GM23248 (cell line): ENCODE measurements around the gene RBMX2. TPM values are rescaled to one million over a fixed set of nuclear protein-coding genes. Genes with fewer than 3 reads are reported as not detected.
"Not testable (repeated sequence)": the region's sequence is repeated elsewhere in the genome, so short reads cannot be mapped to it uniquely, and the experiment has no call there.

Source experiments
- DNase-seq: peaks from one replicate; pipeline ENCODE4 v3.0.0-alpha.2; 2015
- H2AFZ ChIP-seq: fragments of 200-600 bp; sonication (generic); 2 replicates; pipeline ENCODE4 v1.6.1; 2016; ENCODE audit warnings: antibody characterized with exemption
- H3F3A ChIP-seq: fragments of 200-600 bp; sonication (generic); 2 replicates; pipeline ENCODE4 v1.6.1; 2016; ENCODE audit warnings: mild to moderate bottlenecking, antibody characterized with exemption, mixed run types; ENCODE audit not compliant: insufficient read depth
- H3K27ac ChIP-seq: fragments of 200-600 bp; sonication (generic); 2 replicates; pipeline ENCODE4 v1.5.1; 2016; ENCODE audit warnings: mild to moderate bottlenecking
- H3K27me3 ChIP-seq: fragments of 200-600 bp; sonication (generic); replicated peaks from 2 replicates; pipeline ENCODE4 v1.6.1; 2016; ENCODE audit warnings: mild to moderate bottlenecking; ENCODE audit not compliant: insufficient read depth
- H3K36me3 ChIP-seq: fragments of 200-600 bp; sonication (generic); 2 replicates; pipeline ENCODE4 v1.6.1; 2016; ENCODE audit warnings: low read depth, mild to moderate bottlenecking
- H3K4me1 ChIP-seq: fragments of 200-600 bp; sonication (generic); 2 replicates; pipeline ENCODE4 v1.6.1; 2016; ENCODE audit warnings: mild to moderate bottlenecking; ENCODE audit not compliant: insufficient read depth
- H3K4me2 ChIP-seq: fragments of 200-600 bp; sonication (generic); one replicate; pipeline ENCODE4 v1.6.1; 2016; ENCODE audit warnings: mild to moderate bottlenecking; ENCODE audit not compliant: unreplicated experiment
- H3K4me3 ChIP-seq: fragments of 200-600 bp; sonication (generic); 2 replicates; pipeline ENCODE4 v1.5.1; 2016; ENCODE audit warnings: mild to moderate bottlenecking
- H3K79me2 ChIP-seq: fragments of 200-600 bp; sonication (generic); 2 replicates; pipeline ENCODE4 v1.6.1; 2016; ENCODE audit warnings: mild to moderate bottlenecking; ENCODE audit not compliant: insufficient read depth
- H3K9ac ChIP-seq: fragments of 200-600 bp; sonication (generic); 2 replicates; pipeline ENCODE4 v1.6.1; 2016; ENCODE audit warnings: mild to moderate bottlenecking
- H3K9me2 ChIP-seq: fragments of 200-600 bp; sonication (generic); 2 replicates; pipeline ENCODE4 v1.6.1; 2016; ENCODE audit warnings: mixed run types, mild to moderate bottlenecking, moderate library complexity; ENCODE audit not compliant: insufficient read depth
- H3K9me3 ChIP-seq: fragments of 200-600 bp; sonication (generic); one replicate; pipeline ENCODE4 v1.6.1; 2017; ENCODE audit warnings: low read depth
- H4K20me1 ChIP-seq: fragments of 200-600 bp; sonication (generic); 2 replicates; pipeline ENCODE4 v1.6.0; 2016; ENCODE audit not compliant: insufficient read depth
- EZH2 ChIP-seq: fragments of 200-600 bp; sonication (generic); IDR thresholded peaks from 2 replicates; pipeline ENCODE4 v1.6.1; 2018; ENCODE audit warnings: antibody characterized with exemption, mild to moderate bottlenecking; ENCODE audit not compliant: insufficient read depth, poor library complexity, severe bottlenecking
- EZH2phosphoT487 ChIP-seq: fragments of 200-600 bp; sonication (generic); IDR thresholded peaks from 2 replicates; pipeline ENCODE4 v1.6.1; 2018; ENCODE audit warnings: antibody characterized with exemption, moderate library complexity, mild to moderate bottlenecking, low read depth; ENCODE audit not compliant: insufficient read depth
- WGBS, 2 experiments: methylation state at CpG; one replicate each; pipeline ENCODE4 v1.1.6; 2015 to 2017; ENCODE audit warnings: low lambda C conversion rate in 2 of 2, low coverage in 1 of 2; ENCODE audit errors: missing lambda C conversion rate in 2 of 2; 5-methylcytosine and 5-hydroxymethylcytosine counted together
- in situ Hi-C: fragments of 300-500 bp; cut with MboI; formaldehyde crosslinking; loops from 2 replicates; pipeline ENCODE4 v1.15.0; 2020
- polyA plus RNA-seq: library from polyadenylated mRNA; unstranded; fragments of >200 nt; fragmentation: Nextera tagmentation; extraction: Ambion mirVana; gene quantifications from 2 replicates; pipeline ENCODE4 v1.2.1, GENCODE V29; 2016
- total RNA-seq: library from RNA; depleted of rRNA; stranded (reverse); fragments of >200 nt; shearing (Covaris generic); gene quantifications from 2 replicates; pipeline ENCODE4 v1.2.3, GENCODE V29; 2014

Gene RBMX2
- total and polyA plus RNA-seq, 2 experiments from 2014 or later, result 17.0 to 17.6 TPM

DNA sequence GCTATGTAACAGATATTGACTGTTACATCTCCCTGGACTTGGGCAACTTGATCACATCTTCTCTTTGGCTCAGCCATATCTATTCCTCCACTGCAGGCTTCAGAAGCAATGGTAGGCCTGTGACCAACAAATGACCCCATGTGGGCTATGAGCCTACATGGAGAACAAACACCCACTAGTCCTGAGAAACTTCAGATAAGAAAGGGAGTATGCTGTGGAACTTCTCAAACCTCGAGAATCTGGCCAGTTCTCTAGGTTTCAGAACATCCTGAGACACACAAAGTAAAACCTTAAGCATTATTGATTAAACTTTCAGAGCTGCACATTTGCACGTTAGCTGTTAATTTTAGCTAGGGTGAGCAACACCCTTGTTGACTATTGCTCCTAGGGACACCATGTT is 16.3 kb downstream of the RBMX2 start:
- Histone ChIP-seq H4K20me1 (no peaks in the 10 kb centered on the region), H3K27ac (no peak overlapping the region), H3K4me1 (no peaks in the 10 kb centered on the region), H3K9ac (no peak overlapping the region), H3K9me2 (no peaks in the 10 kb centered on the region), H3K4me2 (no peak overlapping the region), H3K27me3 (no peaks in the 10 kb centered on the region), H3F3A (no peaks in the 10 kb centered on the region), H3K79me2 (no peaks in the 10 kb centered on the region), H3K4me3 (no peak overlapping the region), H3K36me3 (no peaks in the 10 kb centered on the region), H2AFZ (no peak overlapping the region), H3K9me3 (no peaks in the 10 kb centered on the region)
- TF ChIP-seq EZH2phosphoT487, result no peak
- no peak for TF ChIP-seq EZH2
- in situ Hi-C loops, result no loop called here
- no peak for DNase-seq
- 75 to 88% methylated on average over 2 of the region's 2 CpGs for WGBS, 2 experiments

DNA sequence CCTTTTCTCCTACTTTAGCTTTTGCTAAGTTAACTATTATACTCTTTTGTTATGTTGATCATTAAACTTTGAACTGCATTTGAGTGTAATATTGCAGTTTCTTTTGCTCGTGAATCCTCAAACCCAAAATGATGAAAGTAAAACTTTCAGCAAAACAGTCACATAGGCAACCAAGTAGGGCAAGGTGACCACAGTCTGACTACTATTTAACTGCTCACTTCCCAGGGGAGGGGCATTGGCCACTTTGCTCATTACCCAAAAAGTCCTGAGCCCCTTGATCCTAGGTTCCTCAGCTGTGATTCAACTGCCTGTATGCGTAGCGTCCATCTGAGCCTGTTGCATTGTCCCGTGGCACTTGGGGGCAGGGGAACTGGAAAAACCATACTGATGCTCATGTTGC is 17.0 kb downstream of the RBMX2 start:
- 61 to 65% methylated on average over 4 of the region's 4 CpGs for WGBS, 2 experiments
- Histone ChIP-seq H3K79me2 (no peaks in the 10 kb centered on the region), H3K9me3 (no peaks in the 10 kb centered on the region), H3K4me1 (no peaks in the 10 kb centered on the region), H4K20me1 (no peaks in the 10 kb centered on the region), H2AFZ (no peak overlapping the region), H3K27ac (no peak overlapping the region), H3K4me3 (no peak overlapping the region), H3K9ac (no peak overlapping the region), H3F3A (no peaks in the 10 kb centered on the region), H3K27me3 (no peaks in the 10 kb centered on the region), H3K36me3 (no peaks in the 10 kb centered on the region), H3K9me2 (no peaks in the 10 kb centered on the region), H3K4me2 (no peak overlapping the region)
- no peak for TF ChIP-seq EZH2
- TF ChIP-seq EZH2phosphoT487, result no peak
- in situ Hi-C loops, result no loop called here
- DNase-seq, result no peak

DNA sequence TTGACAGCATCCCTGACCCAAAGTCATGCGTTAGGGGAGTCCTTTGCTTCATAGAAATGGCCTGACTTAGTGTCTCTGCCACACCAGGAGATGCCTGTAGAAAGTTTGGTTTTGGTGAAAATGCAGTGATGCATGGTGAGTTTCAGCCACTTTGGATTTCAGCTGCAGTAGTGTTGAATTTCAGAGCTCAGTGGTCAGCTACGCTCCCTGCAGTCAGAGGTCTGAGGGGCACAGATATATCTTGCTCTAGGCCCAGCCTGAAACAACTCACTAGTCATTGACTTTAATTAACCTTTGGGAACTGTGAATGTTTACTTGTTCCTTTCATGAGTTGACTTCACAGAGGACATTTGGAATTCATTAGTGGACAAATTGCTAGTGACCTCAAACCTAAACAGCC is 17.5 kb downstream of the RBMX2 start:
- H3K4me1 ChIP-seq, result no peaks in the 10 kb centered on the region
- no peaks in the 10 kb centered on the region for H3K27me3 ChIP-seq
- no peak overlapping the region for H3K9ac ChIP-seq
- H3K79me2 ChIP-seq, result no peaks in the 10 kb centered on the region
- no peaks in the 10 kb centered on the region for H3K36me3 ChIP-seq
- H3K4me2 ChIP-seq, result no peak overlapping the region
- no peak for DNase-seq
- in situ Hi-C loops, result no loop called here
- no peak overlapping the region for H3K27ac ChIP-seq
- H4K20me1 ChIP-seq, result no peaks in the 10 kb centered on the region
- no peaks in the 10 kb centered on the region for H3K9me3 ChIP-seq
- no peak overlapping the region for H2AFZ ChIP-seq
- H3K4me3 ChIP-seq, result no peak overlapping the region
- no peaks in the 10 kb centered on the region for H3F3A ChIP-seq
- TF ChIP-seq EZH2phosphoT487 (no peak), EZH2 (no peak)
- 78 to 94% methylated on average over 2 of the region's 2 CpGs for WGBS, 2 experiments
- no peaks in the 10 kb centered on the region for H3K9me2 ChIP-seq

GRCh38 chrX:130426531-130426930 is 24.7 kb downstream of the RBMX2 start:
- no peaks in the 10 kb centered on the region for H3K79me2 ChIP-seq
- no peaks in the 10 kb centered on the region for H3K27me3 ChIP-seq
- H3K27ac ChIP-seq, result no peak overlapping the region
- H3F3A ChIP-seq, result no peaks in the 10 kb centered on the region
- H3K4me3 ChIP-seq, result no peak overlapping the region
- no peak overlapping the region for H2AFZ ChIP-seq
- no peak overlapping the region for H3K4me2 ChIP-seq
- no peaks in the 10 kb centered on the region for H3K36me3 ChIP-seq
- WGBS, 2 experiments, result 48 to 50% methylated on average over 6 of the region's 6 CpGs
- TF ChIP-seq EZH2, result no peak
- TF ChIP-seq EZH2phosphoT487, result no peak
- no peaks in the 10 kb centered on the region for H3K9me3 ChIP-seq
- no peaks in the 10 kb centered on the region for H3K9me2 ChIP-seq
- no peak for DNase-seq
- H3K9ac ChIP-seq, result no peak overlapping the region
- no peaks in the 10 kb centered on the region for H4K20me1 ChIP-seq
- in situ Hi-C loops, result no loop called here
- H3K4me1 ChIP-seq, result no peaks in the 10 kb centered on the region

GRCh38 chrX:130429236-130429635 is 27.4 kb downstream of the RBMX2 start:
- 31 to 54% methylated on average over 4 to 5 of the region's 5 CpGs for WGBS, 2 experiments

More at GRCh38 chrX:130429236-130429635, 27.4 kb downstream of the RBMX2 start:
- H3K27ac ChIP-seq, H2AFZ ChIP-seq, DNase-seq, H3K9me2 ChIP-seq, H3K4me3 ChIP-seq, H3K36me3 ChIP-seq, H3K9ac ChIP-seq, H3K79me2 ChIP-seq, H3F3A ChIP-seq, in situ Hi-C loops, H3K27me3 ChIP-seq, H3K9me3 ChIP-seq, H3K4me2 ChIP-seq, H4K20me1 ChIP-seq, H3K4me1 ChIP-seq: not testable (repeated sequence)
